ENCODE measurements around the gene HIF3A. TPM values are rescaled to one million over a fixed set of nuclear protein-coding genes. Genes with fewer than 3 reads are reported as not detected.
A peak's percentile ranks its signal among the peaks of the same experiment; 100 is the strongest.

Gene HIF3A
- total and polyA plus RNA-seq, 9 of the 15 experiments (the other 6 are each of a cell fraction or from before 2014, with no cell fraction given) = 0.29 TPM; not detected in 8

GRCh38 chr19:46378268-46378667, 81.4 kb downstream of the HIF3A start:
- TSS peak; percentile 18 for BruUV-seq (replicated peaks)
- no peak for ATAC-seq
- Histone ChIP-seq H3K4me1 (replicated peaks in 1 of 2; ENCODE audit: control insufficient read depth in 2 of 2, insufficient read depth in 2 of 2, low read length in 2 of 2) (peaks cover 0 to 8% of the 10 kb centered on the region in 2 experiments; a peak in 1 of 5 replicates), H3K79me2 (ENCODE audit: control insufficient read depth, insufficient read depth, low read length) (peaks cover 7% of the 10 kb centered on the region; the same call in 2 of the 3 replicates), H2AFZ (ENCODE audit: low read depth, low read length) (no peak overlapping the region), H3K4me3 (no peak overlapping the region), H3K27ac (ENCODE audit: extremely low read depth, low read depth, low read length) (no peak overlapping the region), H3K4me2 (ENCODE audit: insufficient read depth, low read length) (no peak overlapping the region), H3K36me3 (ENCODE audit: control insufficient read depth, insufficient read depth, low read length) (peaks cover 92% of the 10 kb centered on the region), H3K9ac (ENCODE audit: insufficient read depth in 1 of 2, low read depth in 2 of 2, low read length in 2 of 2) (no peak overlapping the region), H3K9me3 (replicated peaks; ENCODE audit: control insufficient read depth, insufficient read depth, low read depth, low read length) (no peaks in the 10 kb centered on the region), H3K27me3 (ENCODE audit: control insufficient read depth in 2 of 2, insufficient read depth in 2 of 2, low read length in 2 of 2) (no peaks in the 10 kb centered on the region), H3K9me1 (ENCODE audit: control insufficient read depth, insufficient read depth, low read length) (no peaks in the 10 kb centered on the region), H4K20me1 (replicated peaks; ENCODE audit: control insufficient read depth, insufficient read depth, low read length) (peaks cover 7% of the 10 kb centered on the region; the same call in 1 of the 2 replicates)
- CTCF ChIA-PET (ENCODE audit: low intra/inter-chr PET ratio) = no interaction called here
- TF ChIP-seq RBM39 (optimal IDR thresholded peaks at IDR 0.05; ENCODE audit: low read depth, low read length) = no peak
- no peak for TF ChIP-seq MED1 (CRISPR knock-in tag; IDR thresholded peaks at IDR 0.05; ENCODE audit: borderline replicate concordance)
- in situ Hi-C loops (cut with MboI) (no loop called here), intact Hi-C loops (cut with micrococcal nuclease) (no loop called here)
- WGBS (ENCODE audit: insufficient coverage, low coverage, missing lambda C conversion rate) = 83% methylated on average over 2 of the region's 2 CpGs
- no peak for DNase-seq (ENCODE audit: extremely low read depth in 1 of 4, low spot score in 3 of 4)
- POLR2A ChIA-PET = interaction anchor here (0.6 to 0.9 kb wide), 2 partner anchors 9 to 10 kb away, joined by 5 read pairs; no protein-coding TSS in a partner anchor
- FAIRE-seq = peak; percentile 32

DNA sequence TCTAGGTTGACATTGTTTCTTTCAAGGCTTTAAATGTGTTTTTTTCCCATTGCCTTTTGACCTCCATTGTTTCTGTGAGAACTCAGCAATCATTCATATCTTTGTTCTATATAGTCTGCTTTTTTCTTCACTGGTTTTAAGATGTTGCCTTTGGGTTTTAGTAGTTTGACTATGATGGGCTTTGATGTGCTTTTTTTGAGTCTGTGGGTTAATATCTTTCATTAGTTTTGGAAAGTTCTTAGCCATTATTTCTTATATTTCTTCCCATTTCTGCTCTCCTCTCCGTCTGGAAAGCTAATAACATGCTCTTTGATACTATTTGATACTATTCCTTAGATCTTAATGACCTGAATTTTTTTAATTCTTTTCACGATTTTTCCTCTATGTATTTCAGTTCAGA, 83.8 kb downstream of the HIF3A start:
- 0 out of 3 replicates have a peak, but pooled peaks cover 3% of the 10 kb centered on the region for H3K79me2 ChIP-seq (ENCODE audit: control insufficient read depth, insufficient read depth, low read length)
- no peak overlapping the region for H2AFZ ChIP-seq (ENCODE audit: low read depth, low read length)
- no peaks in the 10 kb centered on the region for H4K20me1 ChIP-seq (replicated peaks; ENCODE audit: control insufficient read depth, insufficient read depth, low read length)
- WGBS (ENCODE audit: insufficient coverage, low coverage, missing lambda C conversion rate) = 83% methylated on average over 2 of the region's 2 CpGs
- in situ Hi-C loops (cut with MboI) (loop anchor here (5.0 kb wide), 1 partner anchor 98 kb away; no protein-coding TSS in a partner anchor), intact Hi-C loops (cut with micrococcal nuclease) (no loop called here)
- ChIA-PET CTCF (ENCODE audit: low intra/inter-chr PET ratio) (no interaction called here), POLR2A (no interaction called here)
- H3K9me3 ChIP-seq (replicated peaks; ENCODE audit: control insufficient read depth, insufficient read depth, low read depth, low read length) = no peaks in the 10 kb centered on the region
- DNase-seq (ENCODE audit: extremely low read depth in 1 of 4, low spot score in 3 of 4) (no peak), FAIRE-seq (no peak), ATAC-seq (no peak)
- BruUV-seq (replicated peaks) = no TSS peak
- peaks cover 93% of the 10 kb centered on the region for H3K36me3 ChIP-seq (ENCODE audit: control insufficient read depth, insufficient read depth, low read length)
- H3K4me2 ChIP-seq (ENCODE audit: insufficient read depth, low read length) = no peak overlapping the region
- no peaks in the 10 kb centered on the region for H3K9me1 ChIP-seq (ENCODE audit: control insufficient read depth, insufficient read depth, low read length)
- H3K27ac ChIP-seq (ENCODE audit: extremely low read depth, low read depth, low read length) = no peak overlapping the region
- no peak overlapping the region for H3K4me3 ChIP-seq
- no peak overlapping the region for H3K9ac ChIP-seq (ENCODE audit: insufficient read depth in 1 of 2, low read depth in 2 of 2, low read length in 2 of 2)
- H3K4me1 ChIP-seq (replicated peaks in 1 of 2; ENCODE audit: control insufficient read depth in 2 of 2, insufficient read depth in 2 of 2, low read length in 2 of 2) = no peaks in the 10 kb centered on the region
- H3K27me3 ChIP-seq (ENCODE audit: control insufficient read depth in 2 of 2, insufficient read depth in 2 of 2, low read length in 2 of 2) = no peaks in the 10 kb centered on the region
- TF ChIP-seq ZBTB34 (CRISPR knock-in tag; IDR thresholded peaks at IDR 0.05) (no peak), MNT (conservative IDR thresholded peaks at IDR 0.05) (no peak), E2F3 (CRISPR knock-in tag; IDR thresholded peaks at IDR 0.05) (no peak), POLR2B (IDR thresholded peaks at IDR 0.05; ENCODE audit: low read depth, partially characterized antibody) (no peak), ZNF717 (CRISPR knock-in tag; IDR thresholded peaks at IDR 0.05) (no peak)
- TF ChIP-seq, protein P1, sequence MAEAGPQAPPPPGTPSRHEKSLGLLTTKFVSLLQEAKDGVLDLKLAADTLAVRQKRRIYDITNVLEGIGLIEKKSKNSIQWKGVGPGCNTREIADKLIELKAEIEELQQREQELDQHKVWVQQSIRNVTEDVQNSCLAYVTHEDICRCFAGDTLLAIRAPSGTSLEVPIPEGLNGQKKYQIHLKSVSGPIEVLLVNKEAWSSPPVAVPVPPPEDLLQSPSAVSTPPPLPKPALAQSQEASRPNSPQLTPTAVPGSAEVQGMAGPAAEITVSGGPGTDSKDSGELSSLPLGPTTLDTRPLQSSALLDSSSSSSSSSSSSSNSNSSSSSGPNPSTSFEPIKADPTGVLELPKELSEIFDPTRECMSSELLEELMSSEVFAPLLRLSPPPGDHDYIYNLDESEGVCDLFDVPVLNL (CRISPR knock-in tag; IDR thresholded peaks at IDR 0.05; ENCODE audit: low read depth) = no peak
- TF ChIP-seq, protein P2, sequence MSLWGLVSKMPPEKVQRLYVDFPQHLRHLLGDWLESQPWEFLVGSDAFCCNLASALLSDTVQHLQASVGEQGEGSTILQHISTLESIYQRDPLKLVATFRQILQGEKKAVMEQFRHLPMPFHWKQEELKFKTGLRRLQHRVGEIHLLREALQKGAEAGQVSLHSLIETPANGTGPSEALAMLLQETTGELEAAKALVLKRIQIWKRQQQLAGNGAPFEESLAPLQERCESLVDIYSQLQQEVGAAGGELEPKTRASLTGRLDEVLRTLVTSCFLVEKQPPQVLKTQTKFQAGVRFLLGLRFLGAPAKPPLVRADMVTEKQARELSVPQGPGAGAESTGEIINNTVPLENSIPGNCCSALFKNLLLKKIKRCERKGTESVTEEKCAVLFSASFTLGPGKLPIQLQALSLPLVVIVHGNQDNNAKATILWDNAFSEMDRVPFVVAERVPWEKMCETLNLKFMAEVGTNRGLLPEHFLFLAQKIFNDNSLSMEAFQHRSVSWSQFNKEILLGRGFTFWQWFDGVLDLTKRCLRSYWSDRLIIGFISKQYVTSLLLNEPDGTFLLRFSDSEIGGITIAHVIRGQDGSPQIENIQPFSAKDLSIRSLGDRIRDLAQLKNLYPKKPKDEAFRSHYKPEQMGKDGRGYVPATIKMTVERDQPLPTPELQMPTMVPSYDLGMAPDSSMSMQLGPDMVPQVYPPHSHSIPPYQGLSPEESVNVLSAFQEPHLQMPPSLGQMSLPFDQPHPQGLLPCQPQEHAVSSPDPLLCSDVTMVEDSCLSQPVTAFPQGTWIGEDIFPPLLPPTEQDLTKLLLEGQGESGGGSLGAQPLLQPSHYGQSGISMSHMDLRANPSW (CRISPR knock-in tag; IDR thresholded peaks at IDR 0.05) = no peak
